ENCODE measurements around the gene C1orf94.

C1orf94 gene

GRCh38 chr1:34262023-34262853 is 85.5 kb downstream of the C1orf94 start:
- no peak for DNase-seq

GRCh38 chr1:34262921-34263320 is 86.2 kb downstream of the C1orf94 start:
- no peak for DNase-seq

- no peak for DNase-seq
Measured at GRCh38 chr1:34263406-34263805, 86.7 kb downstream of the C1orf94 start.

- no peak for DNase-seq
Measured at GRCh38 chr1:34265396-34265795, 88.7 kb downstream of the C1orf94 start.

GRCh38 chr1:34266127-34266951 is 89.6 kb downstream of the C1orf94 start:
- peak; percentile 77 for DNase-seq

GRCh38 chr1:34267326-34267725 is 90.6 kb downstream of the C1orf94 start:
- no peak for DNase-seq

- DNase-seq, result peak; percentile 90
Measured at GRCh38 chr1:34268311-34268954, 91.7 kb downstream of the C1orf94 start.
